Measurements from ENCODE around the gene CNNM2. TPM values are rescaled to one million over a fixed set of nuclear protein-coding genes. Genes with fewer than 3 reads are reported as not detected.
"Not testable (repeated sequence)": the region's sequence is repeated elsewhere in the genome, so short reads cannot be mapped to it uniquely, and the experiment has no call there.

CNNM2 gene
- total RNA-seq, 2 experiments from 2014 or later: 3.9 to 4.3 TPM

DNA sequence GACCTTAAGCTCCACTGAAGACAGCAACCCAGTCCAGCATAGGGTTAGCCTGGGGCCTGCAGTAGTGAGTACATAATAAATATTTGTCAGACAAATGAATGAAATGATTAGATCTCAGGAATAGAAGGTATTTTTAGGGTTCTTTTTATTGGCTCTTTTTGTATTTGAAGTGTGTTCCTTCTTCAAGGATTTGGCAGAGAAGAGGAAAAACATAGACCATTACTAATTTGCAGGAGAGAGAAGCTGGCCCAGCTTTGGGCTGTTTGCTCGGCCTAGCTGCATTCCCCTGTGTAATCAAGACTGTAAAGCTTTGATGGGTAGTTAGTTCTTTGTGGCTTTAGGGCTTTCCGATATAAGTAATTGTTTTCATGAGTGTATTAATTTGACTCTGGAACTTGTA is 64.2 kb downstream of the CNNM2 start:
- DNase-seq: no peak
- no peak overlapping the region for H3K27ac Mint-ChIP-seq
- no peaks in the 10 kb centered on the region for H3K36me3 Mint-ChIP-seq (ENCODE audit: low read depth)
- CTCF ChIA-PET: no interaction called here
- intact Hi-C loops (cut with micrococcal nuclease): no loop called here
- no peak overlapping the region for H3K4me3 Mint-ChIP-seq
- peaks cover 2% of the 10 kb centered on the region for H3K4me1 Mint-ChIP-seq (ENCODE audit: low read depth)
- no peaks in the 10 kb centered on the region for H3K9me3 Mint-ChIP-seq
- no peaks in the 10 kb centered on the region for H3K27me3 Mint-ChIP-seq (ENCODE audit: low read depth)

DNA sequence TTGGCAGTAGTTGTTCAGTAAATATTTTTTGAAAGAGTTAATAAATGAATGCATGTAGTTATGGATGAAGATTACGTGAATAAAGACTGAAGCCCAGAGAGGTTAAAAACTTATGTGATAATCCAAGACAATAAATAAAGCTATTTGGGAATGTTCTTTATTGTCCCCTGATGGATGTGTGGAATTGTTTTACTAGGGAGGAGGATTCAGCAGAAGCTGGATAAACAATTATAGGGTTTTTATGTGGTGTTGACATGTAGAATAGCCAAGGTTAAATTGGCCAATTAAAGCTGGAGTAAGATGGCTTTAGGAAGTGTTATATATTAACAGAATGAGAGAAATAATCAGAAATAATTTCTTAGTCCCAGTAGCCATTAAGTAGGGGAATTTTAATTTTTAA is 66.0 kb downstream of the CNNM2 start:
- H3K4me3 Mint-ChIP-seq: no peak overlapping the region
- H3K9me3 Mint-ChIP-seq: no peaks in the 10 kb centered on the region
- peaks cover 2% of the 10 kb centered on the region for H3K4me1 Mint-ChIP-seq (ENCODE audit: low read depth)
- no peak overlapping the region for H3K27ac Mint-ChIP-seq
- DNase-seq: no peak
- CTCF ChIA-PET: interaction anchor here (1.0 kb wide), 1 partner anchor 83 kb away, joined by 4 read pairs; no protein-coding TSS in a partner anchor
- H3K27me3 Mint-ChIP-seq (ENCODE audit: low read depth): no peaks in the 10 kb centered on the region
- intact Hi-C loops (cut with micrococcal nuclease): no loop called here
- no peaks in the 10 kb centered on the region for H3K36me3 Mint-ChIP-seq (ENCODE audit: low read depth)

DNA sequence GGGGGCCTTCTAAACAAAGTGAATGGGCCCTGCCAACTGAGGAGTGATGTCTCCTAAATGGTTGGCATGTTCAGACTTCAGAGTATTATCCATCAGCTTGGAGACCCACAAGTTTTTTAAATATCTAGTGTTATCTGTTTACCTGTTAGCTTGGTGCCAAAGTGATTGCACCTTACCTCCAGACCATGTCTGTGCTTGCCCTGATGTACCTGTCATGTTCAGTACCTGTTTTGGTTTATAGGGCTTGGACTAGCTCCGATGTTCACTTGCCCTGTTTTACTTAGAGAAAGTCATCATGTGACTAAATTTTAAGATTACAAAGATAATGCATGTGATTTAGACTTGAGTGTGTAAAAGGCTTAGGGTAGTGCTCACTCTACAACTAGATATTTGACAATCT is 67.7 kb downstream of the CNNM2 start:
- Mint-ChIP-seq H3K27ac (no peak overlapping the region), H3K4me1 (ENCODE audit: low read depth) (peaks cover 2% of the 10 kb centered on the region), H3K36me3 (ENCODE audit: low read depth) (no peaks in the 10 kb centered on the region), H3K27me3 (ENCODE audit: low read depth) (no peaks in the 10 kb centered on the region), H3K4me3 (no peak overlapping the region), H3K9me3 (no peaks in the 10 kb centered on the region)
- CTCF ChIA-PET: interaction anchor here (0.6 kb wide), 1 partner anchor 768 kb away, joined by 3 read pairs; no protein-coding TSS in a partner anchor
- no peak for DNase-seq
- intact Hi-C loops (cut with micrococcal nuclease): no loop called here

DNA sequence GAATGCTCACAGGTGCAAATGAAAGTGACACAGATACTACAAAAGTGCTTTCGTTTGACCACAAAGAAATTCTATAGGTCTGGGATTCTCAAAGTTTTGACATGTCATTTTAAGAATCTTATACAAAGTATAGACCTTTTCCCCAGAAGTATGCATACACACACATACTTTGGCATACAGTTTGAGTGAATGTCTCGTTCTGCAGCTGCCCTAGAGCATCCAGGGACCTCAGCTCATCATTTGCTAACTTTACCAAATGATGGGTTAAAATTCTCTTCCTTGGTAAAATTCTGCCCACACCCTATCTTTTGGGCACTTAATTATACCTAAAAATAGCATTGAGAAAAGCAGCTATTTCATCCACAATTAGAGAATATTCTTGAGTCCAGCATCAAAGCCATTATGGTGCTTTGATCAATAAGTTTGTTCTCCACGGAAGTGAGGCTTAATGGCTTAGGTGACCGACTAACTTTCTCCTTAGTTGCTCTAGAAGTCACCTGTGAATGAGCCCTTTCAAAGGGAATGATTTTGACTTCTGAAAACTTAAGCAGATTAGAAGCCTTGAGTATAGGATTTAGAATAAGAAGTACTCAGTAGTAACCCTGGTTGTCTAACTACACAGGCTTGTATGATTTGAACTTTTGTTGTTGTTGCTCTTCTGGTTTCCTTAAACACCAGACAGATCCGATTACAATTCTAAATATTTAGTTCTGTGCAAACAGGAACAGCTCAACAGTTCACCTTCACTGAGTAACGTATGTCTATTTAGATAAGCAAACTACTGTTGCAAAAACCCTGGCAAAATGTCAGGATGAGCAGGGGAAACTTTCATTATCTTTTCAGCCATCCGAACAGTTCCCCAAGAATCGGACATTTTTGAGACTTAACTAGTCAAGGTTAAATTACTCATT is 70.6 kb downstream of the CNNM2 start:
- Mint-ChIP-seq H3K27me3 (ENCODE audit: low read depth) (no peaks in the 10 kb centered on the region), H3K27ac (no peak overlapping the region), H3K4me1 (ENCODE audit: low read depth) (peaks cover 2% of the 10 kb centered on the region), H3K9me3 (no peaks in the 10 kb centered on the region), H3K36me3 (ENCODE audit: low read depth) (no peaks in the 10 kb centered on the region), H3K4me3 (no peak overlapping the region)
- no peak for DNase-seq
- intact Hi-C loops (cut with micrococcal nuclease): no loop called here
- CTCF ChIA-PET: interaction anchor here (0.7 kb wide), 1 partner anchor 1180 kb away, joined by 3 read pairs; no protein-coding TSS in a partner anchor

DNA sequence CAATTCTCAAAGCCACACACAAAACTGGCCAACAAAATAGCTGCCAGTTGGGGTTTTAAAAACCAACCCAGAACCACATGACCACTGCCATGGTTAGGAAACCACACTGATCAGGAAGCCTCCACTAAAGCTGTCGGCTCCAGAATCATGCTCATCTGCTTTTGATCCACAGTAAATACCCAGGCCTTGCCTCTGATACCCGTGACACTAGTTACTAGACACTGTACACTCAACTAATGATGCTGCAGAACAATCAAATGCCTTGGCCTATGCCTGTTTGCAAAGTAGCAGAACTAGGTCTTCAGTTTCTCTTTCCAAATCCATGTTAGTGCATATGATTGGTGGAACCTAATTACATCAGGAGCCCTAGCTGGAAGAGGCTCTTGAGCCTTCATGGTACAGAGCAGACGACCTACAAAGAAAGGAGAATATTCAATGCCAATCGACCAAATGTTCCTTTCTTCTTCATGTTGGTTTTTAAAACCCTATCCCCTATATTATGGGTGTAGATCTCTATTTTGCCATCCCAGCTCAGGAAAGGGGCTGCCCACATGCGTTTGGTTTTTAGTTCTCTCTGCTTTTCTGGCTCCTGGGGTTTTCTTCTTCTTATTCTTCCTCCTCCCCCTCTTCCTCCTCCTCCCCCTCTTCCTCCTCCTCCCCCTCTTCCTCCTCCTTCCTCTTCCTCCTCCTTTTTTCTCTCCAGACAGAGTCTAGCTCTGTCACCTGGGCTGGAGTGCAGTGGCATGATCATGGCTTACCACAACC is 76.6 kb downstream of the CNNM2 start:
- Mint-ChIP-seq H3K4me3 (no peak overlapping the region), H3K27ac (peak overlapping the region; percentile 50), H3K27me3 (ENCODE audit: low read depth) (no peaks in the 10 kb centered on the region), H3K4me1 (ENCODE audit: low read depth) (peaks cover 10% of the 10 kb centered on the region), H3K9me3 (peaks cover 2% of the 10 kb centered on the region), H3K36me3 (ENCODE audit: low read depth) (no peaks in the 10 kb centered on the region)
- intact Hi-C loops (cut with micrococcal nuclease): no loop called here
- DNase-seq: no peak
- CTCF ChIA-PET: no interaction called here

DNA sequence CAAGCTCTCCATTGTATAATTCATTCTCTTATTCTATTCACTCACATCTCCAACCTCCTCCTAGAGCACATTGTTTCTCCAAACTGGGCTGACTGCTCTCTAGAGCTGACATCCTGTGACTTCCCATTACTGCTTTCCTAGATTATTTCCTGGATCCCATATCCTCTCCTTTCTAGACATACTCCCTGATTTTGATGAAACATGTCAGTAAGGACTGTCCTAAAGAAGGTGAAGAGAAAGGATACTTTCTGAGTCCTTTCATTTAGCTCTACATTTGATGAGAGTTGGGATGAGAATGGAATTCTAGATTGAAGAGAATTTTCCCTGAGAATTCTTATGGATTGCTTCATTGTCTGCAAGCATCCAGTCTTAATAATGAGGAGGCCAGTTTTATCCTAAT is 78.8 kb downstream of the CNNM2 start:
- H3K36me3 Mint-ChIP-seq (ENCODE audit: low read depth): no peaks in the 10 kb centered on the region
- H3K4me1 Mint-ChIP-seq (ENCODE audit: low read depth): peaks cover 10% of the 10 kb centered on the region
- intact Hi-C loops (cut with micrococcal nuclease): no loop called here
- H3K4me3 Mint-ChIP-seq: no peak overlapping the region
- H3K27me3 Mint-ChIP-seq (ENCODE audit: low read depth): no peaks in the 10 kb centered on the region
- CTCF ChIA-PET: no interaction called here
- peaks cover 2% of the 10 kb centered on the region for H3K9me3 Mint-ChIP-seq
- no peak overlapping the region for H3K27ac Mint-ChIP-seq
- no peak for DNase-seq

DNA sequence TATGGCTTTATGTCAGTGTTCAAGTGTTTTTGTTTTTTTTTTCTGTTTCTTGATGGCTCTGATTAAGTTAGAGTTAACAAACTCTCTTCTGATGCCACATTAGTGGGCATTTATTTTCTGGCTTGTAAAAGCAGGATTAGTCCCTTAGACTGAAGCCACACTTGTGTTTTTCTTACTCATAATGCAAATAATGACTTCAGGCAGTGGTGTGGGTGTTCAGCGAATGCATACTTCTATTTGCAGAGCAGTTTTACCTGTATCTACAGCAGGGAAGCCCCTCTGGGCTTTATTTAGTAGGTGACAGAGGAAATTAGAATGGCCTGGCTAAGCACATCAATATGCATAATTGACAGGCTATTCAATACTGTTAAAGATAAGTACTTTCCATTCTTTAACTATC is 79.9 kb downstream of the CNNM2 start:
- Mint-ChIP-seq H3K4me3 (no peak overlapping the region), H3K4me1 (ENCODE audit: low read depth) (peaks cover 10% of the 10 kb centered on the region), H3K27ac (no peak overlapping the region), H3K9me3 (peaks cover 2% of the 10 kb centered on the region), H3K27me3 (ENCODE audit: low read depth) (no peaks in the 10 kb centered on the region), H3K36me3 (ENCODE audit: low read depth) (no peaks in the 10 kb centered on the region)
- CTCF ChIA-PET: no interaction called here
- no peak for DNase-seq
- intact Hi-C loops (cut with micrococcal nuclease): no loop called here

DNA sequence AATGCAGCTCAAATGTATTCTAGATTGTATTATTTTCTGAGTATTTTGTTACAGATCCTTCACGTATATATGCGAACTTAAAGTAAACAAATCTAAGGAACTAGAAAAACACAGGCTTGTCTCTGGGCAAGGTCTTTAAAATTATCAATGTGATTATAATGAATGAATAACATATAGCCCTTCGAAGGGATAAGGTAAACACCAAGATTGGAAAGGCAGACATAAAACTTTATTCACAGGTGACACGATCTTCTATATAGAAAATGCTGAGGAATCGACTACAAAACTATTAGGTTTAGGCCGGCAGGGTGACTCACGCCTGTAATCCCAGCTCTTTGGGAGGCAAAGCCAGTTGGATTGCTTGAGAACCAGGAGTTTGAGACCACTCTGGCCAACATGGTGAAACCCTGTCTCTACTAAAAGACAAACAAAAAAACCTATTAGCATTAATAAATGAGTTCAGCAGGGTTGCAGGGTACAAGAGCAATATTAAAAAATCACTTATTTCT is 80.4 kb downstream of the CNNM2 start:
- DNase-seq: no peak
- intact Hi-C loops (cut with micrococcal nuclease): no loop called here
- peaks cover 2% of the 10 kb centered on the region for H3K9me3 Mint-ChIP-seq
- peaks cover 10% of the 10 kb centered on the region for H3K4me1 Mint-ChIP-seq (ENCODE audit: low read depth)
- no peaks in the 10 kb centered on the region for H3K27me3 Mint-ChIP-seq (ENCODE audit: low read depth)
- H3K4me3 Mint-ChIP-seq: no peak overlapping the region
- CTCF ChIA-PET: no interaction called here
- no peak overlapping the region for H3K27ac Mint-ChIP-seq
- H3K36me3 Mint-ChIP-seq (ENCODE audit: low read depth): no peaks in the 10 kb centered on the region

DNA sequence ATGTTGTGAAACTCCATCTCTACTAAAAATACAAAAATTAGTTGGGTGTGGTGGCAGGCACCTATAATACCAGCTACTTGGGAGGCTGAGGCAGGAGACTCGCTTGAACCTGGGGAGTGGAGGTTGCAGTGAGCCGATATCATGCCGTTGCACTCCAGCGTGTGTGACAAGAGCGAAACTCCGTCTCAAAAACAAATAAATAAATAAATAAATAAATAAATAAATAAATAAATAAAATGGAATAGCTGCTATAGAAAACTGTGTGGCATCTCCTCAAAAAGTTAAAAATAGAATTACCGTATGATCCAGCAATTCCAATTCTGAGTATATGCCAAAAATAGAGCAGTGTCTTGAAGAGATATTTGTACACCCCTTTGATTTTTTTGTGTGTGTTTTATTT is 82.0 kb downstream of the CNNM2 start:
- H3K36me3 Mint-ChIP-seq (ENCODE audit: low read depth); H3K27me3 Mint-ChIP-seq (ENCODE audit: low read depth); H3K27ac Mint-ChIP-seq; intact Hi-C loops (cut with micrococcal nuclease); H3K4me3 Mint-ChIP-seq; CTCF ChIA-PET; H3K9me3 Mint-ChIP-seq; DNase-seq; H3K4me1 Mint-ChIP-seq (ENCODE audit: low read depth): not testable (repeated sequence)

DNA sequence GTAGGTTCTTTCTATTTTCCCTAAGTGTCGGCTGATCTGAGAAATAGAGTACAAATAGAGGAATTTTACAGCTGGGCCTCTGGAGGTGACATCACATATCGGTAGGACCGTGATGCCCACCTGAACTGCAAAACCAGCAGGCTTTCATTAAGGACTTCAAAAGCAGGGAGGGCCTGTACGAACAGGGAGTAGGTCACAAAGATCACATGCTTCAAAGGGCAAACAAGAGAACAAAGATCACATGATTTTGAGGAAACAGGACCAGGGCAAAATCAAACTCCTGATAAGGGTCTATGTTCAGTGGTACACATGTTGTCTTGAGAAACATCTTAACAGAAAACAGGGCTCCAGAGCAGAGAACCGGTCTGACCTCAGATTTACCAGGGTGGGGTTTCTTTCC is 88.9 kb downstream of the CNNM2 start:
- CTCF ChIA-PET: interaction anchor here (1.1 kb wide), 1 partner anchor 286 kb away, joined by 3 read pairs; no protein-coding TSS in a partner anchor

DNA sequence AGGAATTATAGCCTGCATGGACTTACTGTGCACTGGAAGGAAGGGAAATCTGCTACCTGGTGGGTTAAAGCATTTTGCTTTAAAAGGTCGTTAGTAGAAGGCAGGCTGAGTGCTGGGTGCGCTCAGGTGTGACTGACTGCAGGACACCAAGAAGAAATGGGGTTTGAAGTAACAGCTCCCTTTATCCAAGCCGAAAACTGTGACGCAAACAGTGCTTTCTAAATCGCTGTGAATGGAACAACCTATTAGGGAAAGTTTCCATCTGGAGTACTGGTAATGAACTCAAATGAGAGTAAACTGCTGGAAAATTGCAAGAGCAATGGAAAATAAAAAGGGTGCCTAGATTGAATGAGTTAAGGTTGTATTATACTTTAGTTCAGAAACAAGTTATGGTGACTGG is 95.3 kb downstream of the CNNM2 start:
- CTCF ChIA-PET: no interaction called here
- no peaks in the 10 kb centered on the region for H3K27me3 Mint-ChIP-seq (ENCODE audit: low read depth)
- H3K4me3 Mint-ChIP-seq: no peak overlapping the region
- no peaks in the 10 kb centered on the region for H3K4me1 Mint-ChIP-seq (ENCODE audit: low read depth)
- intact Hi-C loops (cut with micrococcal nuclease): no loop called here
- no peak overlapping the region for H3K27ac Mint-ChIP-seq
- no peaks in the 10 kb centered on the region for H3K9me3 Mint-ChIP-seq
- DNase-seq: no peak
- H3K36me3 Mint-ChIP-seq (ENCODE audit: low read depth): no peaks in the 10 kb centered on the region

More for the DNA sequence above, 88.9 kb downstream of the CNNM2 start:
- Mint-ChIP-seq H3K27me3 (ENCODE audit: low read depth) (no peaks in the 10 kb centered on the region), H3K9me3 (peaks cover 7% of the 10 kb centered on the region), H3K36me3 (ENCODE audit: low read depth) (peaks cover 2% of the 10 kb centered on the region), H3K4me3 (no peak overlapping the region), H3K27ac (no peak overlapping the region), H3K4me1 (ENCODE audit: low read depth) (no peaks in the 10 kb centered on the region)
- intact Hi-C loops (cut with micrococcal nuclease): no loop called here
- DNase-seq: no peak

DNA sequence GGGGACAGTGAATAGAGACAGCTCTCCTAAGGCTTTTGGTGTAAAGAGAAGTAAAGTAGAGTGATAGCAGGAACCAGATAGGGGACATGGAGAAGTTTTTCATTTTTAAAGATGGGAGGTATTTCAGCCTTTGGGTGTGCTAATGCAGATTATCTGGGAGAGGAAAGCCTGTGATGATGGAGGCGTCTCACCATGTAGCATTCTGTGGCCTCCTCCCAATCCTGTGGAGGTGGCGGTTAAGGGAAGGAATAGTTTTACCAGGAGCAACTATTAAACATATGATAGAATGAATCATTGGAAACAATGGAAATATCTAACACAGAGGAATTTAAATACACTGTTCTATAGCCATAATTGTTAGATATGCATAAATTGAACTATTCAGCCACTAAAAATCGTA is 101.3 kb downstream of the CNNM2 start:
- Mint-ChIP-seq H3K4me1 (ENCODE audit: low read depth) (no peaks in the 10 kb centered on the region), H3K36me3 (ENCODE audit: low read depth) (no peaks in the 10 kb centered on the region), H3K27me3 (ENCODE audit: low read depth) (no peaks in the 10 kb centered on the region), H3K4me3 (no peak overlapping the region), H3K9me3 (no peaks in the 10 kb centered on the region), H3K27ac (no peak overlapping the region)
- intact Hi-C loops (cut with micrococcal nuclease): no loop called here
- DNase-seq: no peak
- CTCF ChIA-PET: no interaction called here

Data from activated naive CD4-positive, alpha-beta T cell treated with anti-CD3 and anti-CD28 coated beads for 36 hours (primary cell).